HG03558 (cell line): Measurements from ENCODE around the gene TMEM131L.
"Not testable (repeated sequence)": the region's sequence is repeated elsewhere in the genome, so short reads cannot be mapped to it uniquely, and the experiment has no call there.

Experiments
- ATAC-seq: cut with Tn5 transposase; IDR thresholded peaks from one replicate; pipeline ENCODE4 v1.9.1; 2021; ENCODE audit warnings: moderate number of reproducible peaks; ENCODE audit not compliant: unreplicated experiment; ENCODE audit errors: extremely low read depth

The TMEM131L gene

GRCh38 chr4:153538487-153539357 is 72.6 kb downstream of the TMEM131L start:
- no peak for ATAC-seq

GRCh38 chr4:153539422-153539821 is 73.3 kb downstream of the TMEM131L start:
- no peak for ATAC-seq

- no peak for ATAC-seq
Measured at GRCh38 chr4:153541456-153542096, 75.4 kb downstream of the TMEM131L start.

- ATAC-seq: no peak
Measured at GRCh38 chr4:153542131-153542530, 76.0 kb downstream of the TMEM131L start.

- no peak for ATAC-seq
Measured at GRCh38 chr4:153542834-153543233, 76.7 kb downstream of the TMEM131L start.

- ATAC-seq: no peak
Measured at GRCh38 chr4:153543351-153543750, 77.2 kb downstream of the TMEM131L start.

GRCh38 chr4:153545822-153546221 is 79.7 kb downstream of the TMEM131L start:
- no peak for ATAC-seq

- ATAC-seq: no peak
Measured at GRCh38 chr4:153546280-153546679, 80.1 kb downstream of the TMEM131L start.

- no peak for ATAC-seq
Measured at GRCh38 chr4:153547520-153547919, 81.4 kb downstream of the TMEM131L start.

GRCh38 chr4:153548907-153549306 is 82.7 kb downstream of the TMEM131L start:
- not testable (repeated sequence) for ATAC-seq

GRCh38 chr4:153549405-153549804 is 83.2 kb downstream of the TMEM131L start:
- ATAC-seq: no peak

GRCh38 chr4:153553155-153553818 is 87.1 kb downstream of the TMEM131L start:
- no peak for ATAC-seq

GRCh38 chr4:153553819-153554170 is 87.6 kb downstream of the TMEM131L start:
- ATAC-seq: no peak

- no peak for ATAC-seq
Measured at GRCh38 chr4:153555730-153556434, 89.7 kb downstream of the TMEM131L start.

GRCh38 chr4:153556435-153556815 is 90.3 kb downstream of the TMEM131L start:
- ATAC-seq: no peak

GRCh38 chr4:153560908-153561307 is 94.7 kb downstream of the TMEM131L start:
- peak; percentile 44 for ATAC-seq

- no peak for ATAC-seq
Measured at GRCh38 chr4:153564630-153565525, 98.7 kb downstream of the TMEM131L start.

GRCh38 chr4:153566631-153567150 is 100.5 kb downstream of the TMEM131L start:
- ATAC-seq: no peak

- not testable (repeated sequence) for ATAC-seq
Measured at GRCh38 chr4:153567660-153568059, 101.5 kb downstream of the TMEM131L start.
